ENCODE measurements around the gene PRKCB. TPM values are rescaled to one million over a fixed set of nuclear protein-coding genes. Genes with fewer than 3 reads are reported as not detected.
A peak's percentile ranks its signal among the peaks of the same experiment; 100 is the strongest.
"Not testable (repeated sequence)": the region's sequence is repeated elsewhere in the genome, so short reads cannot be mapped to it uniquely, and the experiment has no call there.

Gene PRKCB
- polyA plus RNA-seq, 3 donors: 57.4 to 87.4 (median 75.5) TPM

GRCh38 chr16:24108090-24108489 lies 272.3 kb downstream of the PRKCB start:
- H3K27ac Mint-ChIP-seq; intact Hi-C loops (cut with micrococcal nuclease); H3K4me3 Mint-ChIP-seq; H3K27ac ChIP-seq (ENCODE audit: low read depth in 1 of 2, low read length in 2 of 2); H3K9me3 ChIP-seq (replicated peaks in 1 of 2; ENCODE audit: control insufficient read depth in 1 of 2, insufficient read depth in 1 of 2, low read length in 2 of 2); H2AFZ ChIP-seq (ENCODE audit: insufficient read depth, low read depth, low read length, poor library complexity, severe bottlenecking); H3K27me3 ChIP-seq (ENCODE audit: control insufficient read depth in 2 of 2, insufficient read depth in 2 of 2, low read length in 2 of 2); H3K9me3 Mint-ChIP-seq; DNase-seq; H3K4me1 ChIP-seq (ENCODE audit: control insufficient read depth in 1 of 2, insufficient read depth in 2 of 2, low read length in 2 of 2); H3K27me3 Mint-ChIP-seq (ENCODE audit: low read depth in 3 of 3); H3K79me2 ChIP-seq (ENCODE audit: insufficient read depth, low read length); H3K4me1 Mint-ChIP-seq; H3K4me2 ChIP-seq (replicated peaks; ENCODE audit: extremely low read depth, low read length, poor library complexity, severe bottlenecking); H3K9ac ChIP-seq (ENCODE audit: insufficient read depth, low read length, poor library complexity, severe bottlenecking); H3K4me3 ChIP-seq (replicated peaks in 1 of 3; ENCODE audit: low read depth in 2 of 3, low read length in 3 of 3): not testable (repeated sequence)
- peaks cover 64% of the 10 kb centered on the region for H4K20me1 ChIP-seq (ENCODE audit: insufficient read depth, low read length)
- H3K36me3 ChIP-seq (replicated peaks in 1 of 2; ENCODE audit: control insufficient read depth in 1 of 2, insufficient read depth in 2 of 2, low read length in 2 of 2): peaks cover 24 to 57% of the 10 kb centered on the region in 2 donors
- WGBS (ENCODE audit: insufficient coverage): no CpG with 5 or more reads among the region's 1 CpG
- H3K36me3 Mint-ChIP-seq: peaks cover 45 to 58% of the 10 kb centered on the region in 2 donors

GRCh38 chr16:24111724-24112302 lies 276.0 kb downstream of the PRKCB start:
- H3K9me3 ChIP-seq (replicated peaks in 1 of 2; ENCODE audit: control insufficient read depth in 1 of 2, insufficient read depth in 1 of 2, low read length in 2 of 2): no peaks in the 10 kb centered on the region
- H3K79me2 ChIP-seq (ENCODE audit: insufficient read depth, low read length): no peaks in the 10 kb centered on the region
- H3K4me1 Mint-ChIP-seq: no peaks in the 10 kb centered on the region
- no peak overlapping the region for H3K27ac ChIP-seq (ENCODE audit: low read depth in 1 of 2, low read length in 2 of 2)
- H3K27me3 Mint-ChIP-seq (ENCODE audit: low read depth in 3 of 3): peaks cover 0 to 1% (median 0%) of the 10 kb centered on the region in 3 donors
- no peak overlapping the region for H3K4me2 ChIP-seq (replicated peaks; ENCODE audit: extremely low read depth, low read length, poor library complexity, severe bottlenecking)
- H3K9me3 Mint-ChIP-seq: peaks cover 0 to 8% (median 2%) of the 10 kb centered on the region in 7 donors
- H3K36me3 Mint-ChIP-seq: peaks cover 56 to 68% of the 10 kb centered on the region in 2 donors
- H3K4me1 ChIP-seq (ENCODE audit: control insufficient read depth in 1 of 2, insufficient read depth in 2 of 2, low read length in 2 of 2): no peaks in the 10 kb centered on the region
- H3K4me3 ChIP-seq (replicated peaks in 1 of 3; ENCODE audit: low read depth in 2 of 3, low read length in 3 of 3): no peak overlapping the region
- H3K36me3 ChIP-seq (replicated peaks in 1 of 2; ENCODE audit: control insufficient read depth in 1 of 2, insufficient read depth in 2 of 2, low read length in 2 of 2): peaks cover 32 to 70% of the 10 kb centered on the region in 2 donors
- TF ChIP-seq CTCF (IDR thresholded peaks at IDR 0.05): no peak
- no peaks in the 10 kb centered on the region for H3K27me3 ChIP-seq (ENCODE audit: control insufficient read depth in 2 of 2, insufficient read depth in 2 of 2, low read length in 2 of 2)
- no peak overlapping the region for H2AFZ ChIP-seq (ENCODE audit: insufficient read depth, low read depth, low read length, poor library complexity, severe bottlenecking)
- peak overlapping the region in 2 of 7 donors; percentile 9 to 27 for H3K27ac Mint-ChIP-seq
- no peak overlapping the region for H3K9ac ChIP-seq (ENCODE audit: insufficient read depth, low read length, poor library complexity, severe bottlenecking)
- H3K4me3 Mint-ChIP-seq: no peak overlapping the region
- DNase-seq: no peak
- intact Hi-C loops (cut with micrococcal nuclease): no loop called here
- 100% methylated on average over 2 of the region's 3 CpGs for WGBS (ENCODE audit: insufficient coverage)
- H4K20me1 ChIP-seq (ENCODE audit: insufficient read depth, low read length): peaks cover 46% of the 10 kb centered on the region

Data from CD14-positive monocyte (primary cell).